Endothelial cell of umbilical vein (primary cell): Measurements from ENCODE around the gene LRRC27. TPM values are rescaled to one million over a fixed set of nuclear protein-coding genes. Genes with fewer than 3 reads are reported as not detected.

Source experiments
- BruUV-seq: library from RNA; stranded (reverse); fragments of 400-500 nt; replicated peaks from 2 replicates; lab custom pipeline; 2021; lab: Mats Ljungman, UMichigan
- CTCF ChIA-PET: fragments of 300-600, 350-600 bp; sonication (Branson Sonifier 250); formaldehyde crosslinking; loops from one replicate; lab custom pipeline; 2021; ENCODE audit warnings: antibody characterized with exemption, inconsistent platforms; lab: Charles Lee
- POLR2A ChIA-PET: fragments of 300-600, 350-600 bp; sonication (Branson Sonifier 250); formaldehyde crosslinking; loops from one replicate; lab custom pipeline; 2021; ENCODE audit warnings: antibody characterized with exemption, inconsistent platforms; lab: Charles Lee
- DNase-seq: peaks from one replicate; pipeline ENCODE4 v3.0.0-alpha.2; 2011; ENCODE audit warnings: low read depth, low spot score
- FAIRE-seq: peaks from 2 replicates; lab custom pipeline; 2011; peaks lifted over from hg19 to GRCh38; lab: Jason Lieb, UNC
- H2AFZ ChIP-seq: 2 replicates; pipeline ENCODE4 v1.6.0; 2012; ENCODE audit warnings: low read depth, low read length, control low read depth, inconsistent platforms
- H3K27ac ChIP-seq: 2 replicates; pipeline ENCODE4 v1.5.1; 2011; ENCODE audit warnings: low read depth, mild to moderate bottlenecking, control low read depth, low read length, moderate library complexity; ENCODE audit not compliant: insufficient read depth
- H3K27me3 ChIP-seq, 2 experiments: 2 replicates each; pipeline versions ENCODE4 v1.6.0 to v1.6.1; 2011; ENCODE audit warnings: low read length in 2 of 2, mixed read lengths in 1 of 2; ENCODE audit not compliant: control insufficient read depth in 2 of 2, insufficient read depth in 2 of 2
- H3K36me3 ChIP-seq, 2 experiments: 2 replicates in 1 of 2; 3 replicates in 1 of 2; pipeline ENCODE4 v1.5.1; 2011; ENCODE audit warnings: low read length in 2 of 2, mild to moderate bottlenecking in 1 of 2, moderate library complexity in 1 of 2; ENCODE audit not compliant: control insufficient read depth in 2 of 2, insufficient read depth in 2 of 2; ENCODE audit errors: extremely low read depth in 1 of 2
- H3K4me1 ChIP-seq: 3 replicates; pipeline ENCODE4 v1.5.1; 2011; ENCODE audit warnings: mild to moderate bottlenecking, low read length; ENCODE audit not compliant: control insufficient read depth, insufficient read depth; ENCODE audit errors: extremely low read depth
- H3K4me2 ChIP-seq: 2 replicates; pipeline ENCODE4 v1.6.1; 2011; ENCODE audit warnings: low read length, control low read depth, mixed read lengths; ENCODE audit not compliant: insufficient read depth
- H3K4me3 ChIP-seq, 3 experiments: fragments of 200-600 bp in 1 of 3; sonication (generic), shearing (Covaris generic) in 1 of 3; replicated peaks in 1 of 3; 2 replicates each; pipeline ENCODE4 v1.5.1; 2011 to 2016; ENCODE audit warnings: control low read depth in 3 of 3, low read length in 3 of 3, mild to moderate bottlenecking in 2 of 3, inconsistent platforms in 1 of 3, low read depth in 1 of 3, moderate library complexity in 1 of 3; ENCODE audit not compliant: insufficient read depth in 1 of 3
- H3K79me2 ChIP-seq: 2 replicates; pipeline ENCODE4 v1.6.0; 2012; ENCODE audit warnings: low read length, inconsistent platforms; ENCODE audit not compliant: control insufficient read depth, insufficient read depth
- H3K9ac ChIP-seq: replicated peaks from 2 replicates; pipeline ENCODE3; 2011; ENCODE audit warnings: low read length, control low read depth; ENCODE audit not compliant: insufficient read depth; ENCODE audit errors: extremely low read depth
- H3K9me1 ChIP-seq: replicated peaks from 3 replicates; pipeline ENCODE4 v1.6.0; 2011; ENCODE audit warnings: mild to moderate bottlenecking, low read length; ENCODE audit not compliant: control insufficient read depth, insufficient read depth; ENCODE audit errors: extremely low read depth
- H3K9me3 ChIP-seq: replicated peaks from 2 replicates; pipeline ENCODE4 v1.5.1; 2012; ENCODE audit warnings: low read length, inconsistent platforms; ENCODE audit not compliant: control insufficient read depth, insufficient read depth
- H4K20me1 ChIP-seq: replicated peaks from 2 replicates; pipeline ENCODE3; 2011; ENCODE audit warnings: mild to moderate bottlenecking, low read length; ENCODE audit not compliant: control insufficient read depth, insufficient read depth; ENCODE audit errors: extremely low read depth
- CTCF ChIP-seq, 2 donors: IDR thresholded peaks; 1 replicate in 1 of 2; 2 replicates in 1 of 2; pipeline ENCODE4 v1.5.1; 2011; ENCODE audit warnings: low read length in 2 of 2, mild to moderate bottlenecking in 2 of 2, moderate library complexity in 2 of 2, control low read depth in 1 of 2, inconsistent platforms in 1 of 2, low read depth in 1 of 2; ENCODE audit not compliant: insufficient read depth in 1 of 2; ENCODE audit errors: extremely low read depth in 1 of 2
- EZH2 ChIP-seq: IDR thresholded peaks from 2 replicates; pipeline ENCODE4 v1.6.1; 2012; ENCODE audit warnings: borderline replicate concordance, low read depth, mild to moderate bottlenecking, moderate library complexity, low read length, inconsistent platforms; ENCODE audit not compliant: severe bottlenecking
- FOS ChIP-seq: IDR thresholded peaks from 2 replicates; pipeline ENCODE4 v1.6.1; 2011; ENCODE audit warnings: mild to moderate bottlenecking, low read length, moderate library complexity, borderline replicate concordance; ENCODE audit not compliant: insufficient read depth
- JUN ChIP-seq: IDR thresholded peaks from 2 replicates; pipeline ENCODE4 v1.6.1; 2011; ENCODE audit warnings: borderline replicate concordance, low read depth; ENCODE audit not compliant: insufficient read length, insufficient read depth
- MAX ChIP-seq: IDR thresholded peaks from 2 replicates; pipeline ENCODE4 v1.6.1; 2011; ENCODE audit not compliant: insufficient read depth, insufficient read length
- MYC ChIP-seq: IDR thresholded peaks from one replicate; pipeline ENCODE4 v1.6.1; 2011; ENCODE audit warnings: mild to moderate bottlenecking, low read depth, low read length
- POLR2A ChIP-seq: IDR thresholded peaks from 2 replicates; pipeline ENCODE4 v1.6.1; 2012; ENCODE audit warnings: low read depth, mild to moderate bottlenecking, control low read depth, low read length
- POLR2AphosphoS5 ChIP-seq: IDR thresholded peaks from 2 replicates; pipeline ENCODE4 v1.6.1; 2012; ENCODE audit warnings: low read depth, mild to moderate bottlenecking, control low read depth, low read length, moderate library complexity; ENCODE audit not compliant: insufficient read depth
- dilution Hi-C: fragments of 300-500 bp; cut with MboI; formaldehyde crosslinking; loops from one replicate; pipeline ENCODE4 v1.15.0; 2019; ENCODE audit warnings: low sequenced_read_pairs; ENCODE audit not compliant: extremely low pct_ligation_motif_present
- intact Hi-C: fragments of 100-400 bp; cut with micrococcal nuclease; formaldehyde crosslinking; loops from one replicate; pipeline ENCODE4 v1.10.0; 2022
- polyA plus RNA-seq, 4 experiments: library from polyadenylated mRNA; depleted of rRNA in 3 of 4; stranded (reverse) in 3 of 4; unstranded in 1 of 4; fragments of >200 nt; gene quantifications; 2 replicates each; pipeline versions ENCODE4 v1.2.1 to v1.2.3, GENCODE V29; 2011 to 2012; ENCODE audit warnings: missing spikeins in 1 of 4
- total RNA-seq: library from RNA; stranded (reverse); gene quantifications from 2 replicates; pipeline ENCODE4 v1.2.3, GENCODE V29; 2021

Gene LRRC27
- total and polyA plus RNA-seq, 2 donors (not counting 3 experiments of a cell fraction or from before 2014, with no cell fraction given) = 8.3 to 13.6 TPM

DNA sequence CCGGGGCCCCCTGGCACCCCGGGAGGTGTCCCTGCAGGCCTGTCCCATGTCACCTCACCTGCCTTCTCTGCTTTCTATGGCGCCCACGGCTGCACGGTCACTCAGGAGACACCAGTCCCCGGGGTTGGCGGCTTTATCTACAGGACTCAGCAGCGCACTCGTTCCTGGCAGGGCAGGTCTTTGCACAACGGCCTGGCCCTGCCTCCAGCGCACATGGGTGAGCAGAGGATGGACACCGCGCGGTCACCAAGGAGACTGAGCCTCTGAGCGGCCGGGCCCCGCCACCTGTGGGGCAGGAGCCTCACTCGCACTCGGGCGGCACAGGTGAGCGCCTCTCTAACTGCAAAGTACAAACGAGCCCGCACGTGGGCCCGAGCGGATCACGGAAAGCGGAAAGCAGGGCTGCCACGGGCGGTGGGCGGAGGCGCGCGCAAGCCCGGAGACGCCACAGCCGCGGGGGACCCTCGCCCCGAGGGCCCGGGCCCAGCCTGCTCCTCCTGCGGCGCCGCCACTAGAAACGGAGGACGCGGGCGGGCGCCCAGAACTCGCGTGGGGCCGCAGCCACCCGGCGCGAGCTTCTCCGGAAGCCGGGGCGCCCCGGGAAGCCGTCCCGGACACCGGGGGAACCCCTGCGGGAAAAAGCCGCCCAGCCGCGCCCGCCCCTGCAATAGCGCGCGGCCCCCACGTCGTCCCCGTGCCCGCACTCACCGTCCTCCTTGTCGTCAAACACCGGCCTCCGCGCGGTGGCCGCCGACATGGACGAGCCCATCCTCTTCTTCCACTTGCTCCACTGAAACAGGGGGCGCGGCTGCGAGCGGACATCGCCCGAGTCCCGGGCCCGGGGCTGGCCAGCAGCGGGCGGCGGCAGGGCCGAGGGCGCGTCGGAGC lies 24.9 kb upstream of the LRRC27 start:
- H3K9me3 ChIP-seq = no peaks in the 10 kb centered on the region
- TF ChIP-seq FOS (no peak), EZH2 (peak; percentile 58)
- H3K9ac ChIP-seq = no peak overlapping the region
- no peaks in the 10 kb centered on the region for H3K9me1 ChIP-seq
- DNase-seq = no peak
- intact Hi-C loops (no loop called here), dilution Hi-C loops (no loop called here)
- peak overlapping the region; percentile 78 for H2AFZ ChIP-seq
- no peak overlapping the region for H3K27ac ChIP-seq
- no peak for FAIRE-seq
- CTCF ChIA-PET = interaction anchor here (0.8 to 0.9 kb wide), 2 partner anchors 8 to 53 kb away, joined by 3 to 6 read pairs; no protein-coding TSS in a partner anchor
- H3K79me2 ChIP-seq = no peaks in the 10 kb centered on the region
- H3K27me3 ChIP-seq = peaks cover 4 to 11% of the 10 kb centered on the region in 2 experiments
- no peaks in the 10 kb centered on the region for H4K20me1 ChIP-seq
- POLR2A ChIA-PET = interaction anchor here (0.6 kb wide), 2 partner anchors 23 to 26 kb away, joined by 4 read pairs; no protein-coding TSS in a partner anchor
- no peaks in the 10 kb centered on the region for H3K4me1 ChIP-seq
- H3K4me2 ChIP-seq = no peak overlapping the region
- peak overlapping the region in 1 of 3 experiments; percentile 37 for H3K4me3 ChIP-seq
- H3K36me3 ChIP-seq = no peaks in the 10 kb centered on the region
- BruUV-seq = no TSS peak

DNA sequence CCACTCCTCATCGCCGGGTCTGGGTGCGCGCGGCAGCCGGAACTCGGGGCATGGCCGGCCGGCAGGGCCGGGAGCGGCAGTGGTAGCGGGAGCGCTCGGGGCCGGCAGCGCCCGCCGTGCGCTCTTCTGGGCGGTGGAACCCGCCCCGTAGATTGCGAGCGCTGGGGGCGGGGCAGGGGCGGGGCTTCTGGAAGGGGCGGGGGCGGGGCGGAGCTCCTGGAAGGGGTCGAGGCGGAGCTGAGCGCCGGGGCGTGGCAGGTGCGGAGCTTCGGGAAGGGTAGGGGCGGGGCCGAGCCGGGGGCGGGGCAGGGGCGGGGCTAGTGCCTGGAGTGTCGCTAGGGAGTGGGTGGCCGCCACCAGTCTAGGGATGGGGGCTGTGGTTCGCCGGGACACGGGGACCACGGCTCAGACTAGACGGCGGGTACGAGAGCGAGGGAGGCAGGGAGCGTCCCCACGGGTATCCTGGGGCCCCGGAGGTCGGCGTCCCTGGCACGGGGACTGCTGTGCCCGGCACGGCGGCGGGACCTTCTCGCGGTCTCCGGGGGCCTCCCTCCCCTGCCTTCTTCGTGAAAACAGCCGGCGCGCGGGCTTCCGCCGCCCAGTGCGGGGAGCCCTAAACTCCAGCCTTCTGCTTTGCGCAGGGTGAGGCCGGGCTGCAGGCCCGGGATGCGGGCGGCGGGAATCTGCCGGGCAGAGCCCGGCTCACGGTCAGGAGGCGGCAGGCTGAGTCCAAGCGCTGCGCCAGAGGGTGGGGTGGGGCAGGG lies 24.0 kb upstream of the LRRC27 start, which contains the start of gene STK32C:
Gene STK32C (minus strand): TSS at position 128 of the 764 bp plus-strand sequence. CDS start 117 bp downstream, at position 11.
- intact Hi-C loops (loop anchor here (1.0 kb wide), 1 partner anchor 23 kb away; no protein-coding TSS in a partner anchor), dilution Hi-C loops (no loop called here)
- no peaks in the 10 kb centered on the region for H3K9me3 ChIP-seq
- H3K4me3 ChIP-seq = peak within 1 kb of the TSS; percentile 29 to 56 (median 49)
- H3K79me2 ChIP-seq = no peaks in the 10 kb centered on the region
- H3K4me1 ChIP-seq = no peaks in the 10 kb centered on the region
- H3K9me1 ChIP-seq = no peaks in the 10 kb centered on the region
- no peaks in the 10 kb centered on the region for H4K20me1 ChIP-seq
- ChIA-PET CTCF (interaction anchor here (0.7 to 0.9 kb wide), 3 partner anchors 9 to 52 kb away, joined by 3 to 6 read pairs (median 4); no protein-coding TSS in a partner anchor), POLR2A (interaction anchor here (0.6 kb wide), 3 partner anchors 10 to 27 kb away, joined by 3 to 4 read pairs (median 4); no protein-coding TSS in a partner anchor)
- peak within 1 kb of the TSS; percentile 96 for H2AFZ ChIP-seq
- TF ChIP-seq CTCF (IDR thresholded peaks at IDR 0.05; ENCODE audit: extremely low read depth in 1 of 2, insufficient read depth in 1 of 2, low read depth in 1 of 2, low read length in 2 of 2) (no peak), EZH2 (no peak), MYC (no peak), FOS (no peak), JUN (no peak), MAX (no peak), POLR2AphosphoS5 (peak; percentile 17), POLR2A (no peak)
- H3K4me2 ChIP-seq = peak within 1 kb of the TSS; percentile 65
- FAIRE-seq (peak; percentile 24), DNase-seq (peak; percentile 72)
- peaks cover 4 to 11% of the 10 kb centered on the region in 2 experiments for H3K27me3 ChIP-seq
- no peak within 1 kb of the TSS for H3K9ac ChIP-seq
- BruUV-seq = no TSS peak
- H3K27ac ChIP-seq = no peak within 1 kb of the TSS
- H3K36me3 ChIP-seq = no peaks in the 10 kb centered on the region
